Measurements from ENCODE around the gene POLH. TPM values are rescaled to one million over a fixed set of nuclear protein-coding genes. Genes with fewer than 3 reads are reported as not detected.

The POLH gene
- total and polyA plus RNA-seq, 9 of the 15 experiments (the other 6 are each of a cell fraction or from before 2014, with no cell fraction given) = 5.8 to 31.6 (median 20.6) TPM

DNA sequence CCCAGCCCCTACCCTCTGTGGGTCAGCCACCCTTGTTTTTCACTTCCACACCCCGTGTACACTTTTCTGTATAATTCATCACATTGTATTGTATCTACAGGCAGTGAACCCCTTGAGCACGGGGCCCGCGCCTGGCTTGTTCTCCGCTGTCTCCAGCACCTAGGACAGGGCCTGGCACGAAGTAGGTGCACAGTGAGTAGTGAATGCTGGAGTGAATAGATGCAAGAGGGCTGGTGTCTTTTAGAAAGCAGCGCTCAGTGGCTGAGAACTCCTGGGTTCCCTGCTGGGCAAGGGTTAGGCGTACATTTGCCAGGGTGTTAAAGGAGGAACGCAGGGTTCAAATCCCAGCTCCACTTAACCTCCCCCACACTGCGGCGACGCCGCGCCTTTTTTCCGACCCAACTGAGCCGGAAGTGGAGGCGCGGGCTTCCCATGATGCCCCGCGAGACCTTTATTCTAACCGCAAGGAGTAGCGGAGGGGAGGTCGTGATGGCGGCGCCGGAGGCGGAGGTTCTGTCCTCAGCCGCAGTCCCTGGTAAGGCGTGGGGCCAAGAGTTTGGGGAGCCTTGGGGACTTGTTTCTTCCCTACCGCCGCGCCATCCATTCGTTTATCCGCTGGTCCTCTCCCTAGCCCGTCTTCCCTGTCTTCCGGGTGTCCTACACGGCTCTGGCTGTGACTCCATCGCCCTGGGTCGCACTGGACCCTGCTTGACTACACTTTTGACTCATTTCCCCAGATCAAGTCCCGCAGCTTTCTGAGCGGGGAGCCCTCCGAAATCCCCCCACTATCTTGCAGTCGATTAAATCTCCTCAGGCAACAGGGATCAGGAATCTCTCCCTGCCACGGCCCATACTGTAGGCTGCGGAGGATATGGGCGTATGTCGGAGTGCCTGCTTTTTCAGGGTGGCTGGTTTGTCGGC lies 59.7 kb downstream of the POLH start, which contains the start of gene MAD2L1BP (continued):
- TF ChIP-seq NCOA1 (IDR thresholded peaks at IDR 0.05; ENCODE audit: low read depth) = peak; percentile 80
- 0 out of 2 replicates have a peak, but pooled peaks have one; percentile 72 for TF ChIP-seq ZBED1 (IDR thresholded peaks at IDR 0.05)
- TF ChIP-seq, protein P1, sequence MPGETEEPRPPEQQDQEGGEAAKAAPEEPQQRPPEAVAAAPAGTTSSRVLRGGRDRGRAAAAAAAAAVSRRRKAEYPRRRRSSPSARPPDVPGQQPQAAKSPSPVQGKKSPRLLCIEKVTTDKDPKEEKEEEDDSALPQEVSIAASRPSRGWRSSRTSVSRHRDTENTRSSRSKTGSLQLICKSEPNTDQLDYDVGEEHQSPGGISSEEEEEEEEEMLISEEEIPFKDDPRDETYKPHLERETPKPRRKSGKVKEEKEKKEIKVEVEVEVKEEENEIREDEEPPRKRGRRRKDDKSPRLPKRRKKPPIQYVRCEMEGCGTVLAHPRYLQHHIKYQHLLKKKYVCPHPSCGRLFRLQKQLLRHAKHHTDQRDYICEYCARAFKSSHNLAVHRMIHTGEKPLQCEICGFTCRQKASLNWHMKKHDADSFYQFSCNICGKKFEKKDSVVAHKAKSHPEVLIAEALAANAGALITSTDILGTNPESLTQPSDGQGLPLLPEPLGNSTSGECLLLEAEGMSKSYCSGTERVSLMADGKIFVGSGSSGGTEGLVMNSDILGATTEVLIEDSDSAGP (CRISPR knock-in tag; IDR thresholded peaks at IDR 0.05) = no peak; the same call in 1 of the 2 replicates
- TF ChIP-seq GATAD2B (IDR thresholded peaks at IDR 0.05; ENCODE audit: borderline replicate concordance) = no peak
- no peak for TF ChIP-seq ZNF586 (CRISPR knock-in tag; conservative IDR thresholded peaks at IDR 0.05)
- no peak for TF ChIP-seq ZBTB8A (IDR thresholded peaks at IDR 0.05; ENCODE audit: partially characterized antibody)
- TF ChIP-seq, protein P2, sequence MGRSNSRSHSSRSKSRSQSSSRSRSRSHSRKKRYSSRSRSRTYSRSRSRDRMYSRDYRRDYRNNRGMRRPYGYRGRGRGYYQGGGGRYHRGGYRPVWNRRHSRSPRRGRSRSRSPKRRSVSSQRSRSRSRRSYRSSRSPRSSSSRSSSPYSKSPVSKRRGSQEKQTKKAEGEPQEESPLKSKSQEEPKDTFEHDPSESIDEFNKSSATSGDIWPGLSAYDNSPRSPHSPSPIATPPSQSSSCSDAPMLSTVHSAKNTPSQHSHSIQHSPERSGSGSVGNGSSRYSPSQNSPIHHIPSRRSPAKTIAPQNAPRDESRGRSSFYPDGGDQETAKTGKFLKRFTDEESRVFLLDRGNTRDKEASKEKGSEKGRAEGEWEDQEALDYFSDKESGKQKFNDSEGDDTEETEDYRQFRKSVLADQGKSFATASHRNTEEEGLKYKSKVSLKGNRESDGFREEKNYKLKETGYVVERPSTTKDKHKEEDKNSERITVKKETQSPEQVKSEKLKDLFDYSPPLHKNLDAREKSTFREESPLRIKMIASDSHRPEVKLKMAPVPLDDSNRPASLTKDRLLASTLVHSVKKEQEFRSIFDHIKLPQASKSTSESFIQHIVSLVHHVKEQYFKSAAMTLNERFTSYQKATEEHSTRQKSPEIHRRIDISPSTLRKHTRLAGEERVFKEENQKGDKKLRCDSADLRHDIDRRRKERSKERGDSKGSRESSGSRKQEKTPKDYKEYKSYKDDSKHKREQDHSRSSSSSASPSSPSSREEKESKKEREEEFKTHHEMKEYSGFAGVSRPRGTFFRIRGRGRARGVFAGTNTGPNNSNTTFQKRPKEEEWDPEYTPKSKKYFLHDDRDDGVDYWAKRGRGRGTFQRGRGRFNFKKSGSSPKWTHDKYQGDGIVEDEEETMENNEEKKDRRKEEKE (IDR thresholded peaks at IDR 0.05; ENCODE audit: borderline replicate concordance in 1 of 2, control insufficient read depth in 1 of 2, low read depth in 2 of 2, low read length in 1 of 2) = no peak
- TF ChIP-seq, protein P3, sequence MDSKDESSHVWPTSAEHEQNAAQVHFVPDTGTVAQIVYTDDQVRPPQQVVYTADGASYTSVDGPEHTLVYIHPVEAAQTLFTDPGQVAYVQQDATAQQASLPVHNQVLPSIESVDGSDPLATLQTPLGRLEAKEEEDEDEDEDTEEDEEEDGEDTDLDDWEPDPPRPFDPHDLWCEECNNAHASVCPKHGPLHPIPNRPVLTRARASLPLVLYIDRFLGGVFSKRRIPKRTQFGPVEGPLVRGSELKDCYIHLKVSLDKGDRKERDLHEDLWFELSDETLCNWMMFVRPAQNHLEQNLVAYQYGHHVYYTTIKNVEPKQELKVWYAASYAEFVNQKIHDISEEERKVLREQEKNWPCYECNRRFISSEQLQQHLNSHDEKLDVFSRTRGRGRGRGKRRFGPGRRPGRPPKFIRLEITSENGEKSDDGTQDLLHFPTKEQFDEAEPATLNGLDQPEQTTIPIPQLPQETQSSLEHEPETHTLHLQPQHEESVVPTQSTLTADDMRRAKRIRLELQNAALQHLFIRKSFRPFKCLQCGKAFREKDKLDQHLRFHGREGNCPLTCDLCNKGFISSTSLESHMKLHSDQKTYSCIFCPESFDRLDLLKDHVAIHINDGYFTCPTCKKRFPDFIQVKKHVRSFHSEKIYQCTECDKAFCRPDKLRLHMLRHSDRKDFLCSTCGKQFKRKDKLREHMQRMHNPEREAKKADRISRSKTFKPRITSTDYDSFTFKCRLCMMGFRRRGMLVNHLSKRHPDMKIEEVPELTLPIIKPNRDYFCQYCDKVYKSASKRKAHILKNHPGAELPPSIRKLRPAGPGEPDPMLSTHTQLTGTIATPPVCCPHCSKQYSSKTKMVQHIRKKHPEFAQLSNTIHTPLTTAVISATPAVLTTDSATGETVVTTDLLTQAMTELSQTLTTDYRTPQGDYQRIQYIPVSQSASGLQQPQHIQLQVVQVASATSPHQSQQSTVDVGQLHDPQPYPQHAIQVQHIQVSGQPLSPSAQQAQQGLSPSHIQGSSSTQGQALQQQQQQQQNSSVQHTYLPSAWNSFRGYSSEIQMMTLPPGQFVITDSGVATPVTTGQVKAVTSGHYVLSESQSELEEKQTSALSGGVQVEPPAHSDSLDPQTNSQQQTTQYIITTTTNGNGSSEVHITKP (IDR thresholded peaks at IDR 0.05; ENCODE audit: partially characterized antibody) = peak; percentile 29
- TF ChIP-seq GTF2B (IDR thresholded peaks at IDR 0.05; ENCODE audit: extremely low read depth, insufficient read length) = peak; percentile 48
- TF ChIP-seq ETV1 (tag; conservative IDR thresholded peaks at IDR 0.05; ENCODE audit: low read depth) = peak; percentile 98
- TF ChIP-seq CHAMP1 (IDR thresholded peaks at IDR 0.05) = no peak
- no peak for TF ChIP-seq SRSF9 (IDR thresholded peaks at IDR 0.05; ENCODE audit: borderline replicate concordance, low read depth, low read length)
